Adrenal gland (tissue), 12 donors: ENCODE data around the gene PP2D1. TPM values are rescaled to one million over a fixed set of nuclear protein-coding genes. Genes with fewer than 3 reads are reported as not detected.

Experiments used
- DNase-seq, 7 donors: peaks; one replicate each; pipeline ENCODE4 v3.0.0-alpha.2; 2019 to 2020
- H3K27ac ChIP-seq, 5 donors: fragments of 200-600 bp; sonication (generic) in 4 of 5; 1 replicate in 3 of 5; 2 replicates in 2 of 5; pipeline versions ENCODE4 v1.5.1 to v1.8.0; 2016 to 2020; ENCODE audit warnings: mild to moderate bottlenecking in 1 of 5
- H3K27me3 ChIP-seq: fragments of 200-600 bp; 2 replicates; pipeline ENCODE4 v1.8.0; 2021
- H3K36me3 ChIP-seq, 2 donors: fragments of 200-600 bp; replicated peaks in 1 of 2; 1 replicate in 1 of 2; 2 replicates in 1 of 2; pipeline versions ENCODE4 v1.5.1 to v1.8.0; 2018 to 2022
- H3K4me1 ChIP-seq, 2 donors: fragments of 200-600 bp; replicated peaks in 1 of 2; 1 replicate in 1 of 2; 2 replicates in 1 of 2; pipeline versions ENCODE4 v1.5.1 to v1.8.0; 2018 to 2021
- H3K4me3 ChIP-seq, 4 donors: fragments of 200-600 bp; sonication (generic) in 3 of 4; one replicate each; pipeline ENCODE4 v1.5.1; 2016 to 2018
- H3K9me3 ChIP-seq, 3 donors: fragments of 200-600 bp; sonication (generic) in 1 of 3; replicated peaks in 1 of 3; 1 replicate in 2 of 3; 2 replicates in 1 of 3; pipeline versions ENCODE4 v1.5.1 to v1.8.0; 2016 to 2021
- CTCF ChIP-seq, 6 experiments: fragments of 450-650 bp in 4 of 6; fragments of 200-600 bp in 2 of 6; sonication (generic) in 1 of 6; IDR thresholded peaks; 1 replicate in 5 of 6; 2 replicates in 1 of 6; pipeline versions ENCODE4 v1.5.1 to v1.8.0; 2016 to 2021; ENCODE audit warnings: antibody characterized with exemption in 6 of 6, mild to moderate bottlenecking in 2 of 6, moderate library complexity in 1 of 6
- POLR2A ChIP-seq, 2 donors: fragments of 450-650 bp; IDR thresholded peaks; one replicate each; pipeline ENCODE4 v1.6.1; 2017; ENCODE audit warnings: antibody characterized with exemption in 2 of 2, mild to moderate bottlenecking in 2 of 2, moderate library complexity in 1 of 2
- WGBS, 4 donors: extraction: QIAGEN DNeasy Blood & Tissue Kit in 2 of 4; methylation state at CpG; one replicate each; pipeline versions ENCODE4 v1.1.5 to v1.1.7; 2013 to 2017; 5-methylcytosine and 5-hydroxymethylcytosine counted together
- intact Hi-C, 2 donors: fragments of 100-400 bp; cut with DNase I; formaldehyde crosslinking; loops; one replicate each; pipeline versions ENCODE4 v1.14.1 to v1.15.0; 2022 to 2023
- polyA plus RNA-seq, 3 donors: library from polyadenylated mRNA; stranded (reverse); fragments of 200-250 nt in 2 of 3; fragments of 350-450 nt in 1 of 3; fragmentation: Illumina TruSeq in 1 of 3; extraction: RNeasy Lipid Tissue Mini Kit (QIAGEN cat#74804) in 1 of 3; gene quantifications; one replicate each; pipeline ENCODE4 v1.2.3, GENCODE V29; 2013 to 2014
- total RNA-seq, 9 donors: library from RNA; depleted of rRNA in 4 of 9; stranded (reverse); fragments of >200 nt in 4 of 9; fragments of 120-200 nt in 1 of 9; fragmentation: NEBNext Ultra II Directional in 1 of 9; extraction: Animal tissue kit (Norgen Biotek cat#: 25700) in 1 of 9; gene quantifications; one replicate each; pipeline versions ENCODE4 v1.1.0 to v1.2.4, GENCODE V29; 2013 to 2023
- donor health status: healthy with polysubstance abuse.
- donor health status: Bipolar disorder and iron deficiency.
- donor health status: DM: yes; HTN: yes; CAD: no.
- donor health status: DM: no; HTN: no; CAD: no.
- donor health status: DM: no; HTN: no; CAD: no.
- donor health status: DM: yes; HTN: yes; CAD: no.

The PP2D1 gene
- total and polyA plus RNA-seq, 12 donors: not detected

GRCh38 chr3:19947549-19948225, 64.4 kb downstream of the PP2D1 start:
- TF ChIP-seq CTCF (IDR thresholded peaks at IDR 0.05): no peak
- no peak for TF ChIP-seq POLR2A (IDR thresholded peaks at IDR 0.05)
- Histone ChIP-seq H3K27ac (peak overlapping the region; percentile 85 to 99 (median 98)), H3K4me3 (peak overlapping the region; percentile 57 to 94 (median 84)), H3K36me3 (peaks cover 0 to 8% of the 10 kb centered on the region in 2 donors), H3K9me3 (no peaks in the 10 kb centered on the region), H3K4me1 (peaks cover 16 to 40% of the 10 kb centered on the region in 2 donors), H3K27me3 (no peaks in the 10 kb centered on the region)
- intact Hi-C loops: loop anchor here in 1 of 2 donors (5.0 to 10.0 kb wide), 2 partner anchors 97 to 240 kb away; partner anchors contain the start of genes KAT2B and SGO1
- peak; percentile 65 to 78 (median 68) for DNase-seq
- 0 to 3% (median 1%) methylated on average over 3 to 30 of the region's 30 CpGs for WGBS, 4 donors

DNA sequence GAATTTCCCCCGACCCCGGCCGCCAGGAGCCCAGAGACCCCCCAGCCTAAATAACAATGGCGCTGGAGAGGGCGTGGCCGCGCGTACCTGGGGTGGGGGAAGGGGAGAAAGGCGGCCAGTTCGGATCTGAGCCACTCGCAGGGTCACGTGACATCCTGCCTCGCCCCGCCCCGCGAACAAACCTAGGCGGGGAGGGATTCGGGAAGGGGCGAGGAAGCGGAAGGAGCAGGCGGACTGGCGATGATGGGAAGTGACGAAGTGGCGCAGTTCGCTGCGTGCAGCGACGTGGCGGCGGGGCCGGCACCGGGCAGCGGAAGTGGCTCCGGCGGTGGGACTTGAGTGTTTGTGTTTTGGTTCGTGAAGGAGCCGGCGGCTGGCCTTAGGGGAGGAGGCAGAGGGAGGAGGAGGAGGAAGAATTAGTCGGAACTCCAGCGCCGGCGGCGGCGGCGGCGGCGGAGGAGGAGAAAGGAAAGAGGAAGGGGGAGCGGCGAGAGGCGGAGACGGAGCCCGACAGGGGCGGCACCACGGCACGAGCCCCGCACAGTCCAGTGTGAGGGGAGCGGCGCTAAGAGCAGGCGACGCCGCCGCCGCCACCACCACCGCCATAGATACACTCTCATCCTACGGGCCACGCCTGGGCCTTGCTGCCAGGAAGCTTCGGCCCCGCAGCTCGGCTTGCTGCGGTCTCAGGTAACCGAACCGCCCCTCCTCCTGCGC, 65.1 kb downstream of the PP2D1 start, which contains the start of gene RAB5A:
TSS of gene RAB5A (plus strand) at position 266 of the 717 bp plus-strand sequence. CDS start 3,802 bp downstream, outside the sequence.
- TF ChIP-seq POLR2A (IDR thresholded peaks at IDR 0.05): peak; percentile 76 to 93
- TF ChIP-seq CTCF (IDR thresholded peaks at IDR 0.05): no peak
- H3K36me3 ChIP-seq: peaks cover 0 to 3% of the 10 kb centered on the region in 2 donors
- intact Hi-C loops: loop anchor here in 1 of 2 donors (5.0 to 10.0 kb wide), 2 partner anchors 98 to 240 kb away; partner anchors contain the start of genes KAT2B and SGO1

GRCh38 chr3:19945969-19946831, 65.9 kb downstream of the PP2D1 start:
- intact Hi-C loops: loop anchor here in 1 of 2 donors (5.0 to 10.0 kb wide), 2 partner anchors 99 to 241 kb away; partner anchors contain the start of genes KAT2B and SGO1
- TF ChIP-seq POLR2A (IDR thresholded peaks at IDR 0.05) (no peak), CTCF (IDR thresholded peaks at IDR 0.05) (no peak)
- no peaks in the 10 kb centered on the region for H3K9me3 ChIP-seq
- H3K27me3 ChIP-seq: no peaks in the 10 kb centered on the region
- peak in 6 of 7 donors; percentile 14 to 60 (median 31) for DNase-seq
- peak overlapping the region; percentile 85 to 99 (median 98) for H3K27ac ChIP-seq
- 39 to 49% (median 42%) methylated on average over 25 to 26 of the region's 26 CpGs for WGBS, 4 donors
- H3K4me1 ChIP-seq: peaks cover 16 to 30% of the 10 kb centered on the region in 2 donors
- H3K36me3 ChIP-seq: no peaks in the 10 kb centered on the region
- peak overlapping the region in 3 of 4 donors; percentile 57 to 94 (median 80) for H3K4me3 ChIP-seq

More for the DNA sequence above, 65.1 kb downstream of the PP2D1 start, which contains the start of gene RAB5A:
- H3K4me1 ChIP-seq: peaks cover 16 to 33% of the 10 kb centered on the region in 2 donors
- peak within 1 kb of the TSS; percentile 85 to 99 (median 98) for H3K27ac ChIP-seq
- WGBS, 4 donors: 0 to 2% (median 1%) methylated on average over 51 to 73 of the region's 73 CpGs
- H3K27me3 ChIP-seq: no peaks in the 10 kb centered on the region
- no peaks in the 10 kb centered on the region for H3K9me3 ChIP-seq
- DNase-seq: peak; percentile 98 to 99 (median 98)
- H3K4me3 ChIP-seq: peak within 1 kb of the TSS; percentile 57 to 94 (median 84)
